Left renal cortex interstitium (tissue), 4 donors: ENCODE measurements around the gene MISP3. TPM values are rescaled to one million over a fixed set of nuclear protein-coding genes. Genes with fewer than 3 reads are reported as not detected.

Experiments used
- DNase-seq, 4 donors: peaks; one replicate each; pipeline ENCODE4 v3.0.0-alpha.2; 2013; ENCODE audit warnings: low read depth in 4 of 4, low spot score in 2 of 4, missing footprints in 1 of 4
- polyA plus RNA-seq, 4 donors: library from polyadenylated mRNA; unstranded; fragments of 120-200 nt; gene quantifications; one replicate each; pipeline ENCODE4 v1.2.1, GENCODE V29; 2013; ENCODE audit not compliant: insufficient read length in 4 of 4

Gene MISP3
- polyA plus RNA-seq, 4 donors, result 6.2 to 10.1 (median 8.0) TPM

GRCh38 chr19:14119146-14119545 lies 46.6 kb downstream of the MISP3 start:
- no peak for DNase-seq

- no peak for DNase-seq
Observed at GRCh38 chr19:14119644-14120496, 47.3 kb downstream of the MISP3 start.

- no peak for DNase-seq
Observed at GRCh38 chr19:14120497-14120780, 47.9 kb downstream of the MISP3 start.

GRCh38 chr19:14122924-14123323 lies 50.3 kb downstream of the MISP3 start:
- no peak for DNase-seq

Other genes with a start within 250 kb of the MISP3 start
- gene NANOS3, start 195.7 kb upstream of the MISP3 start, polyA plus RNA-seq, result 1 to 10 TPM; 1.1 to 2.8 (median 1.6) TPM
- 1 to 10 TPM; 4.1 to 9.6 (median 6.0) TPM for gene BRME1, start 166.7 kb upstream of the MISP3 start, polyA plus RNA-seq
- gene CC2D1A, start 166.6 kb upstream of the MISP3 start, polyA plus RNA-seq, result 10 to 100 TPM; 19.3 to 45.6 (median 33.4) TPM
- gene PODNL1, start 134.4 kb upstream of the MISP3 start, polyA plus RNA-seq, result 1 to 10 TPM in 3 of 4 donors, under 1 TPM in 1; 0.93 to 1.8 (median 1.3) TPM
- 10 to 100 TPM; 27.8 to 47.9 (median 40.1) TPM for gene DCAF15, start 120.3 kb upstream of the MISP3 start, polyA plus RNA-seq
- 10 to 100 TPM in 3 of 4 donors, 1 to 10 TPM in 1; 9.0 to 18.5 (median 15.2) TPM for gene RFX1, start 66.5 kb upstream of the MISP3 start, polyA plus RNA-seq
- gene RLN3, start 44.6 kb upstream of the MISP3 start, polyA plus RNA-seq, result not detected
- gene IL27RA, start 41.0 kb upstream of the MISP3 start, polyA plus RNA-seq, result 1 to 10 TPM; 5.7 to 8.4 (median 7.8) TPM
- 10 to 100 TPM; 18.7 to 36.9 (median 26.6) TPM for gene PALM3, start 10.7 kb upstream of the MISP3 start, polyA plus RNA-seq
- under 1 TPM in 2 of 4 donors, not detected in 2; 0.10 to 0.16 TPM for gene C19orf67, start 13.0 kb downstream of the MISP3 start, polyA plus RNA-seq
- gene SAMD1, start 18.0 kb downstream of the MISP3 start, polyA plus RNA-seq, result 10 to 100 TPM; 33.4 to 63.7 (median 53.0) TPM
- 100 to 1,000 TPM in 1 of 4 donors, 10 to 100 TPM in 3; 91.0 to 107 (median 93.6) TPM for gene PRKACA, start 45.0 kb downstream of the MISP3 start, polyA plus RNA-seq
- 10 to 100 TPM; 17.2 to 23.8 (median 19.5) TPM for gene ASF1B, start 63.8 kb downstream of the MISP3 start, polyA plus RNA-seq
- gene ADGRL1, start 133.4 kb downstream of the MISP3 start, polyA plus RNA-seq, result 10 to 100 TPM; 31.4 to 62.2 (median 48.9) TPM